HEK293 (cell line): Measurements from ENCODE around the gene DDX47.
A peak's percentile ranks its signal among the peaks of the same experiment; 100 is the strongest.
"Not testable (repeated sequence)": the region's sequence is repeated elsewhere in the genome, so short reads cannot be mapped to it uniquely, and the experiment has no call there.

Experiments used
- CTCF ChIA-PET: fragments of 350-600 bp; formaldehyde crosslinking; extraction: SDS; loops from one replicate; lab custom pipeline; 2021; ENCODE audit warnings: antibody characterized with exemption; lab: Yijun Ruan, JAX
- POLR2A ChIA-PET: fragments of 300-600 bp; formaldehyde crosslinking; extraction: SDS; loops from one replicate; lab custom pipeline; 2020; ENCODE audit warnings: antibody characterized with exemption, inconsistent platforms; lab: Yijun Ruan, JAX
- H3K27ac ChIP-seq: fragments of 200-500 bp; sonication (Bioruptor generic); 2 replicates; pipeline ENCODE4 v1.5.1; 2014; ENCODE audit warnings: low read depth, low read length, control low read depth, inconsistent platforms; ENCODE audit errors: extremely low read depth
- H3K36me3 ChIP-seq, 2 experiments: fragments of 200-500 bp in 1 of 2; sonication (Bioruptor generic) in 1 of 2; 1 replicate in 1 of 2; 2 replicates in 1 of 2; pipeline ENCODE4 v1.5.1; 2014 to 2017; ENCODE audit warnings: inconsistent platforms in 2 of 2, low read length in 2 of 2; ENCODE audit not compliant: control insufficient read depth in 2 of 2, insufficient read depth in 1 of 2
- H3K4me1 ChIP-seq: fragments of 200-500 bp; sonication (Bioruptor generic); 2 replicates; pipeline ENCODE4 v1.5.1; 2014; ENCODE audit warnings: mild to moderate bottlenecking, low read length, inconsistent platforms; ENCODE audit not compliant: control insufficient read depth, insufficient read depth
- H3K4me3 ChIP-seq: 2 replicates; pipeline ENCODE4 v1.5.1; 2011; ENCODE audit warnings: low read depth, mild to moderate bottlenecking, control low read depth, low read length, moderate library complexity
- H3K9me3 ChIP-seq: fragments of 200-500 bp; sonication (Bioruptor generic); 2 replicates; pipeline ENCODE4 v1.5.1; 2014; ENCODE audit warnings: low read depth, low read length, inconsistent platforms; ENCODE audit not compliant: control insufficient read depth, insufficient read depth
- ATF2 ChIP-seq: fragments of 450-650 bp; formaldehyde crosslinking; IDR thresholded peaks from 2 replicates; pipeline ENCODE4 v1.5.1; 2016; ENCODE audit warnings: missing biosample characterization, missing genetic modification characterization, low read depth
- GLI4 ChIP-seq: fragments of 450-650 bp; formaldehyde crosslinking; IDR thresholded peaks from 2 replicates; pipeline ENCODE4 v1.5.1; 2016; ENCODE audit warnings: missing biosample characterization, missing genetic modification characterization
- INSM2 ChIP-seq: fragments of 450-650 bp; formaldehyde crosslinking; IDR thresholded peaks from 2 replicates; pipeline ENCODE4 v1.5.1; 2016; ENCODE audit warnings: missing biosample characterization, missing genetic modification characterization
- PBX3 ChIP-seq: sonication (generic); formaldehyde crosslinking; IDR thresholded peaks from 2 replicates; pipeline ENCODE4 v1.8.1; 2022; ENCODE audit warnings: mild to moderate bottlenecking, moderate library complexity, missing genetic modification reagents
- PRDM10 ChIP-seq: fragments of 450-650 bp; formaldehyde crosslinking; IDR thresholded peaks from 2 replicates; pipeline ENCODE4 v1.5.1; 2016; ENCODE audit warnings: missing biosample characterization, missing genetic modification characterization
- PRDM6 ChIP-seq: fragments of 450-650 bp; formaldehyde crosslinking; IDR thresholded peaks from 2 replicates; pipeline ENCODE4 v1.5.1; 2017; ENCODE audit warnings: missing biosample characterization, missing genetic modification characterization
- SP3 ChIP-seq: fragments of 450-650 bp; formaldehyde crosslinking; IDR thresholded peaks from 2 replicates; pipeline ENCODE4 v1.5.1; 2016; ENCODE audit warnings: missing biosample characterization, missing genetic modification characterization
- ZBTB17 ChIP-seq: fragments of 450-650 bp; formaldehyde crosslinking; IDR thresholded peaks from 2 replicates; pipeline ENCODE4 v1.5.1; 2016; ENCODE audit warnings: missing biosample characterization, missing genetic modification characterization
- ZNF112 ChIP-seq: fragments of 450-650 bp; formaldehyde crosslinking; IDR thresholded peaks from 2 replicates; pipeline ENCODE4 v1.5.0; 2017; ENCODE audit warnings: missing biosample characterization, missing genetic modification characterization
- ZNF23 ChIP-seq: fragments of 450-650 bp; formaldehyde crosslinking; IDR thresholded peaks from 2 replicates; pipeline ENCODE4 v1.5.1; 2016; ENCODE audit warnings: missing biosample characterization, missing genetic modification characterization, borderline replicate concordance
- ZNF341 ChIP-seq: fragments of 450-650 bp; formaldehyde crosslinking; IDR thresholded peaks from 2 replicates; pipeline ENCODE4; 2016; ENCODE audit warnings: low read depth, missing biosample characterization, missing genetic modification characterization
- ZNF354C ChIP-seq: fragments of 450-650 bp; formaldehyde crosslinking; IDR thresholded peaks from 2 replicates; pipeline ENCODE4 v1.5.1; 2016; ENCODE audit warnings: missing biosample characterization, missing genetic modification characterization, low read depth, borderline replicate concordance
- ZNF426 ChIP-seq: fragments of 450-650 bp; formaldehyde crosslinking; IDR thresholded peaks from 2 replicates; pipeline ENCODE4 v1.5.1; 2017; ENCODE audit warnings: missing biosample characterization, missing genetic modification characterization, mild to moderate bottlenecking, inconsistent platforms, moderate library complexity
- ZNF433 ChIP-seq: fragments of 450-650 bp; formaldehyde crosslinking; IDR thresholded peaks from 2 replicates; pipeline ENCODE4 v1.5.1; 2016; ENCODE audit warnings: missing biosample characterization, missing genetic modification characterization, low read depth
- ZNF510 ChIP-seq: fragments of 450-650 bp; formaldehyde crosslinking; IDR thresholded peaks from 2 replicates; pipeline ENCODE4 v1.5.1; 2018; ENCODE audit warnings: mild to moderate bottlenecking, missing genetic modification characterization, missing biosample characterization; ENCODE audit not compliant: insufficient replicate concordance
- ZNF747 ChIP-seq: fragments of 450-650 bp; formaldehyde crosslinking; IDR thresholded peaks from 2 replicates; pipeline ENCODE4 v1.5.1; 2016; ENCODE audit warnings: missing biosample characterization, missing genetic modification characterization
- ZSCAN5A ChIP-seq: fragments of 450-650 bp; formaldehyde crosslinking; IDR thresholded peaks from 2 replicates; pipeline ENCODE4 v1.5.1; 2016; ENCODE audit warnings: missing biosample characterization, missing genetic modification characterization

Gene DDX47

GRCh38 chr12:12841428-12841827 lies 28.3 kb downstream of the DDX47 start (continued):
- 0 out of 2 replicates have a peak, but pooled peaks have one; percentile 27 for TF ChIP-seq ZBTB17 (tag by site-specific recombination)

GRCh38 chr12:12845794-12846243 lies 32.7 kb downstream of the DDX47 start:
- POLR2A ChIA-PET = interaction anchor here (0.6 to 1.6 kb wide), 4 partner anchors 35 to 47 kb away, joined by 3 to 5 read pairs (median 4); partner anchors contain the start of gene GPRC5A
- H3K9me3 ChIP-seq = no peaks in the 10 kb centered on the region
- no peaks in the 10 kb centered on the region; a peak in 1 of 3 replicates for H3K36me3 ChIP-seq
- 0 out of 2 replicates have a peak, but pooled peaks cover 3% of the 10 kb centered on the region for H3K4me1 ChIP-seq
- no peak overlapping the region for H3K4me3 ChIP-seq
- peak overlapping the region; percentile 66 for H3K27ac ChIP-seq
- CTCF ChIA-PET = interaction anchor here (0.7 to 1.3 kb wide), 2 partner anchors 17 to 30 kb away, joined by 3 read pairs; no protein-coding TSS in a partner anchor
- no peak for TF ChIP-seq ZNF747 (tag by site-specific recombination)
- no peak for TF ChIP-seq ZNF112
- TF ChIP-seq SP3 (tag by site-specific recombination) = no peak
- no peak for TF ChIP-seq ZNF341 (tag by site-specific recombination)
- no peak for TF ChIP-seq ZNF426 (tag by site-specific recombination)
- TF ChIP-seq PBX3 = no peak
- TF ChIP-seq ZNF354C = no peak
- no peak for TF ChIP-seq ZNF23 (tag by site-specific recombination)
- no peak for TF ChIP-seq GLI4 (tag by site-specific recombination)
- TF ChIP-seq, all 188 proteins: peak for 0

- ChIA-PET CTCF (interaction anchor here (0.7 kb wide), 1 partner anchor 31 kb away, joined by 3 read pairs; no protein-coding TSS in a partner anchor), POLR2A (interaction anchor here (1.6 kb wide), 1 partner anchor 45 kb away, joined by 5 read pairs; the partner anchor contains the start of gene GPRC5A)
- not testable (repeated sequence) for H3K27ac ChIP-seq, H3K36me3 ChIP-seq, H3K4me1 ChIP-seq, H3K9me3 ChIP-seq, H3K4me3 ChIP-seq
Observed at GRCh38 chr12:12846780-12847179, 33.6 kb downstream of the DDX47 start.

- Histone ChIP-seq H3K9me3 (no peaks in the 10 kb centered on the region), H3K27ac (no peak overlapping the region), H3K4me1 (no peaks in the 10 kb centered on the region), H3K36me3 (no peaks in the 10 kb centered on the region; a peak in 1 of 3 replicates), H3K4me3 (no peak overlapping the region)
- ChIA-PET CTCF (interaction anchor here (0.6 to 0.7 kb wide), 2 partner anchors 9 to 729 kb away, joined by 3 read pairs; no protein-coding TSS in a partner anchor), POLR2A (no interaction called here)
- TF ChIP-seq INSM2 (tag by site-specific recombination) (no peak), PRDM6 (no peak), ZSCAN5A (tag by site-specific recombination) (no peak), ATF2 (tag by site-specific recombination) (no peak), ZNF510 (no peak), PRDM10 (tag by site-specific recombination) (no peak), ZNF433 (tag by site-specific recombination) (no peak), GLI4 (tag by site-specific recombination) (no peak)
Observed at GRCh38 chr12:12853435-12853834, 40.3 kb downstream of the DDX47 start.
